WTC11 (cell line): ENCODE measurements around the gene EXOSC7. TPM values are rescaled to one million over a fixed set of nuclear protein-coding genes. Genes with fewer than 3 reads are reported as not detected.

Source experiments
- ATAC-seq: fragments of 200-7000 bp; cut with Tn5 transposase; 2 replicates; pipeline ENCODE4 v1.10.0; 2021; ENCODE audit warnings: mild to moderate bottlenecking, moderate library complexity
- CTCF ChIA-PET: fragments of 300-600 bp; sonication (Branson Sonifier 250); formaldehyde crosslinking; loops from one replicate; lab custom pipeline; 2021; ENCODE audit warnings: antibody characterized with exemption; lab: Charles Lee
- POLR2A ChIA-PET: fragments of 350-600 bp; sonication (Branson Sonifier 250); formaldehyde crosslinking; loops from one replicate; lab custom pipeline; 2021; ENCODE audit warnings: antibody characterized with exemption; lab: Charles Lee
- DNase-seq: peaks from one replicate; pipeline ENCODE4 v3.0.0; 2021; ENCODE audit warnings: low spot score
- H3K27ac Mint-ChIP-seq: 2 replicates; pipeline ENCODE4 v1.8.0; 2021; ENCODE audit warnings: mixed read lengths
- H3K27me3 Mint-ChIP-seq: 2 replicates; pipeline ENCODE4 v1.8.0; 2021; ENCODE audit warnings: low read depth, mild to moderate bottlenecking, moderate library complexity, mixed read lengths
- H3K36me3 Mint-ChIP-seq: 2 replicates; pipeline ENCODE4 v1.8.0; 2021; ENCODE audit warnings: mixed read lengths
- H3K4me1 Mint-ChIP-seq: 2 replicates; pipeline ENCODE4 v1.8.0; 2022; ENCODE audit warnings: mixed read lengths
- H3K4me3 Mint-ChIP-seq: 2 replicates; pipeline ENCODE4 v1.8.0; 2021; ENCODE audit warnings: mild to moderate bottlenecking, moderate library complexity, mixed read lengths
- H3K9me3 Mint-ChIP-seq: 2 replicates; pipeline ENCODE4 v1.8.0; 2021; ENCODE audit warnings: mixed read lengths
- CREB1 ChIP-seq: sonication (generic); formaldehyde crosslinking; IDR thresholded peaks from 2 replicates; pipeline ENCODE4 v1.8.0; 2023; ENCODE audit warnings: mild to moderate bottlenecking, missing genetic modification reagents
- FOXP1 ChIP-seq: sonication (generic); formaldehyde crosslinking; IDR thresholded peaks from 2 replicates; pipeline ENCODE4 v1.8.0; 2022; ENCODE audit warnings: missing genetic modification reagents, mild to moderate bottlenecking, moderate library complexity, borderline replicate concordance
- GTF2I ChIP-seq: fragments of 250-450 bp; sonication (Bioruptor Pico); conservative IDR thresholded peaks from 2 replicates; pipeline ENCODE4 v1.4.0; 2021; ENCODE audit warnings: mild to moderate bottlenecking
- MAX ChIP-seq: sonication (generic); formaldehyde crosslinking; IDR thresholded peaks from 2 replicates; pipeline ENCODE4 v1.8.0; 2022; ENCODE audit warnings: mild to moderate bottlenecking, missing genetic modification reagents
- MXD4 ChIP-seq: fragments of 250-450 bp; sonication (Bioruptor Pico); IDR thresholded peaks from 2 replicates; pipeline ENCODE4 v1.8.0; 2021; ENCODE audit warnings: mild to moderate bottlenecking, moderate library complexity, borderline replicate concordance
- RELA ChIP-seq: sonication (generic); formaldehyde crosslinking; IDR thresholded peaks from 2 replicates; pipeline ENCODE4 v1.8.1; 2022; ENCODE audit warnings: missing genetic modification reagents, mild to moderate bottlenecking, borderline replicate concordance
- TEAD4 ChIP-seq: sonication (generic); formaldehyde crosslinking; IDR thresholded peaks from 2 replicates; pipeline ENCODE4 v1.8.0; 2022; ENCODE audit warnings: mild to moderate bottlenecking, missing genetic modification reagents
- ZNF219 ChIP-seq: sonication (generic); formaldehyde crosslinking; IDR thresholded peaks from 2 replicates; pipeline ENCODE4 v1.8.0; 2023; ENCODE audit warnings: missing genetic modification reagents, mild to moderate bottlenecking, borderline replicate concordance
- ZNF263 ChIP-seq: sonication (generic); formaldehyde crosslinking; IDR thresholded peaks from 2 replicates; pipeline ENCODE4 v1.8.1; 2022; ENCODE audit warnings: low read depth, mild to moderate bottlenecking, moderate library complexity, missing genetic modification reagents
- ZNF317 ChIP-seq: sonication (generic); formaldehyde crosslinking; IDR thresholded peaks from 2 replicates; pipeline ENCODE4 v1.8.1; 2023; ENCODE audit warnings: low read depth, mild to moderate bottlenecking, moderate library complexity, missing genetic modification reagents, borderline replicate concordance
- ZNF423 ChIP-seq: fragments of 250-450 bp; sonication (Bioruptor Pico); IDR thresholded peaks from 2 replicates; pipeline ENCODE4 v2.1.2; 2022; ENCODE audit warnings: mild to moderate bottlenecking, moderate library complexity
- ZNF671 ChIP-seq: fragments of 250-450 bp; sonication (Bioruptor Pico); IDR thresholded peaks from 2 replicates; pipeline ENCODE4 v1.8.0; 2021; ENCODE audit warnings: mild to moderate bottlenecking
- ZSCAN18 ChIP-seq: fragments of 250-450 bp; sonication (Bioruptor Pico); IDR thresholded peaks from 2 replicates; pipeline ENCODE4 v2.1.2; 2022; ENCODE audit warnings: mild to moderate bottlenecking, moderate library complexity
- total RNA-seq: library from RNA; stranded (reverse); gene quantifications from 3 replicates; pipeline ENCODE4 v1.2.3, GENCODE V29; 2021
- TF ChIP-seq, protein P1 (sequence below): sonication (generic); formaldehyde crosslinking; IDR thresholded peaks from 2 replicates; pipeline ENCODE4 v1.8.1; 2023; ENCODE audit warnings: mild to moderate bottlenecking, missing genetic modification reagents, borderline replicate concordance
- TF ChIP-seq, protein P2 (sequence below): sonication (generic); formaldehyde crosslinking; IDR thresholded peaks from 2 replicates; pipeline ENCODE4 v1.8.1; 2022; ENCODE audit warnings: mild to moderate bottlenecking, missing genetic modification reagents, moderate library complexity, borderline replicate concordance

The EXOSC7 gene
- total RNA-seq, 1 experiment from 2014 or later, result 85.7 TPM

- TF ChIP-seq, protein P1, sequence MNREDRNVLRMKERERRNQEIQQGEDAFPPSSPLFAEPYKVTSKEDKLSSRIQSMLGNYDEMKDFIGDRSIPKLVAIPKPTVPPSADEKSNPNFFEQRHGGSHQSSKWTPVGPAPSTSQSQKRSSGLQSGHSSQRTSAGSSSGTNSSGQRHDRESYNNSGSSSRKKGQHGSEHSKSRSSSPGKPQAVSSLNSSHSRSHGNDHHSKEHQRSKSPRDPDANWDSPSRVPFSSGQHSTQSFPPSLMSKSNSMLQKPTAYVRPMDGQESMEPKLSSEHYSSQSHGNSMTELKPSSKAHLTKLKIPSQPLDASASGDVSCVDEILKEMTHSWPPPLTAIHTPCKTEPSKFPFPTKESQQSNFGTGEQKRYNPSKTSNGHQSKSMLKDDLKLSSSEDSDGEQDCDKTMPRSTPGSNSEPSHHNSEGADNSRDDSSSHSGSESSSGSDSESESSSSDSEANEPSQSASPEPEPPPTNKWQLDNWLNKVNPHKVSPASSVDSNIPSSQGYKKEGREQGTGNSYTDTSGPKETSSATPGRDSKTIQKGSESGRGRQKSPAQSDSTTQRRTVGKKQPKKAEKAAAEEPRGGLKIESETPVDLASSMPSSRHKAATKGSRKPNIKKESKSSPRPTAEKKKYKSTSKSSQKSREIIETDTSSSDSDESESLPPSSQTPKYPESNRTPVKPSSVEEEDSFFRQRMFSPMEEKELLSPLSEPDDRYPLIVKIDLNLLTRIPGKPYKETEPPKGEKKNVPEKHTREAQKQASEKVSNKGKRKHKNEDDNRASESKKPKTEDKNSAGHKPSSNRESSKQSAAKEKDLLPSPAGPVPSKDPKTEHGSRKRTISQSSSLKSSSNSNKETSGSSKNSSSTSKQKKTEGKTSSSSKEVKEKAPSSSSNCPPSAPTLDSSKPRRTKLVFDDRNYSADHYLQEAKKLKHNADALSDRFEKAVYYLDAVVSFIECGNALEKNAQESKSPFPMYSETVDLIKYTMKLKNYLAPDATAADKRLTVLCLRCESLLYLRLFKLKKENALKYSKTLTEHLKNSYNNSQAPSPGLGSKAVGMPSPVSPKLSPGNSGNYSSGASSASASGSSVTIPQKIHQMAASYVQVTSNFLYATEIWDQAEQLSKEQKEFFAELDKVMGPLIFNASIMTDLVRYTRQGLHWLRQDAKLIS (CRISPR knock-in tag), result no peak
- TF ChIP-seq RELA (CRISPR knock-in tag) (no peak), MAX (no peak), TEAD4 (CRISPR knock-in tag) (no peak), CREB1 (CRISPR knock-in tag) (no peak), ZNF671 (CRISPR knock-in tag) (no peak), ZNF219 (CRISPR knock-in tag) (no peak)
- TF ChIP-seq, protein P2, sequence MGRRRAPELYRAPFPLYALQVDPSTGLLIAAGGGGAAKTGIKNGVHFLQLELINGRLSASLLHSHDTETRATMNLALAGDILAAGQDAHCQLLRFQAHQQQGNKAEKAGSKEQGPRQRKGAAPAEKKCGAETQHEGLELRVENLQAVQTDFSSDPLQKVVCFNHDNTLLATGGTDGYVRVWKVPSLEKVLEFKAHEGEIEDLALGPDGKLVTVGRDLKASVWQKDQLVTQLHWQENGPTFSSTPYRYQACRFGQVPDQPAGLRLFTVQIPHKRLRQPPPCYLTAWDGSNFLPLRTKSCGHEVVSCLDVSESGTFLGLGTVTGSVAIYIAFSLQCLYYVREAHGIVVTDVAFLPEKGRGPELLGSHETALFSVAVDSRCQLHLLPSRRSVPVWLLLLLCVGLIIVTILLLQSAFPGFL (CRISPR knock-in tag), result no peak
- TF ChIP-seq, all 79 proteins: peak for 0
These were observed 57.7 kb downstream of the EXOSC7 start (continued) for GRCh38 chr3:45033791-45034190.

- TF ChIP-seq RELA (CRISPR knock-in tag) (no peak), ZNF317 (CRISPR knock-in tag) (no peak), FOXP1 (CRISPR knock-in tag) (no peak), GTF2I (CRISPR knock-in tag) (no peak), ZNF423 (CRISPR knock-in tag) (no peak), MXD4 (no peak), ZSCAN18 (no peak), ZNF263 (no peak)
- TF ChIP-seq, protein P2 (CRISPR knock-in tag), result no peak
- ChIA-PET CTCF (interaction anchor here (0.6 to 2.5 kb wide), 3 partner anchors 21 to 176 kb away, joined by 3 to 16 read pairs (median 5); no protein-coding TSS in a partner anchor), POLR2A (no interaction called here)
- no peaks in the 10 kb centered on the region for H3K9me3 Mint-ChIP-seq
- no peaks in the 10 kb centered on the region for H3K36me3 Mint-ChIP-seq
- DNase-seq (no peak), ATAC-seq (no peak)
- no peak overlapping the region for H3K27ac Mint-ChIP-seq
- peaks cover 64% of the 10 kb centered on the region for H3K27me3 Mint-ChIP-seq
- H3K4me3 Mint-ChIP-seq, result peak overlapping the region; percentile 15
- H3K4me1 Mint-ChIP-seq, result peaks cover 27% of the 10 kb centered on the region
These were observed 58.7 kb downstream of the EXOSC7 start for GRCh38 chr3:45034612-45035252.
